Smooth muscle cell (in vitro differentiated cells): ENCODE data around the gene STK38. TPM values are rescaled to one million over a fixed set of nuclear protein-coding genes. Genes with fewer than 3 reads are reported as not detected.
A peak's percentile ranks its signal among the peaks of the same experiment; 100 is the strongest.

Experiments used
- DNase-seq: peaks from one replicate; lab custom pipeline; 2025; ENCODE audit not compliant: unreplicated experiment; lab: John Stamatoyannopoulos, UW
- H2AFZ ChIP-seq: fragments of 200-600 bp; sonication (generic); 2 replicates; pipeline ENCODE4 v1.6.0; 2016; ENCODE audit warnings: antibody characterized with exemption, low read depth, mild to moderate bottlenecking
- H3F3A ChIP-seq: fragments of 200-600 bp; sonication (generic); 2 replicates; pipeline ENCODE4 v1.6.0; 2017; ENCODE audit warnings: antibody characterized with exemption, low read depth
- H3K27ac ChIP-seq: fragments of 200-600 bp; sonication (generic); 2 replicates; pipeline ENCODE4 v1.5.1; 2016; ENCODE audit warnings: low read depth, mild to moderate bottlenecking
- H3K27me3 ChIP-seq: fragments of 200-600 bp; sonication (generic); 2 replicates; pipeline ENCODE4 v1.6.1; 2016; ENCODE audit warnings: low read depth, mild to moderate bottlenecking
- H3K36me3 ChIP-seq: fragments of 200-600 bp; sonication (generic); 2 replicates; pipeline ENCODE4 v1.5.1; 2016; ENCODE audit warnings: low read depth
- H3K4me1 ChIP-seq: fragments of 200-600 bp; sonication (generic); 2 replicates; pipeline ENCODE4 v1.5.1; 2016; ENCODE audit warnings: low read depth
- H3K4me2 ChIP-seq: fragments of 200-600 bp; sonication (generic); 2 replicates; pipeline ENCODE4 v1.6.0; 2016; ENCODE audit warnings: mild to moderate bottlenecking
- H3K4me3 ChIP-seq: fragments of 200-600 bp; sonication (generic); 2 replicates; pipeline ENCODE4 v1.5.1; 2016; ENCODE audit warnings: mild to moderate bottlenecking
- H3K79me2 ChIP-seq: fragments of 200-600 bp; sonication (generic); 2 replicates; pipeline ENCODE4 v1.6.0; 2016; ENCODE audit warnings: low read depth, mild to moderate bottlenecking
- H3K9ac ChIP-seq: fragments of 200-600 bp; sonication (generic); 2 replicates; pipeline ENCODE4 v1.6.0; 2016; ENCODE audit warnings: low read depth
- H3K9me3 ChIP-seq: fragments of 200-600 bp; sonication (generic); replicated peaks from 2 replicates; pipeline ENCODE4 v1.5.1; 2016; ENCODE audit warnings: low read depth
- H4K20me1 ChIP-seq: fragments of 200-600 bp; sonication (generic); 2 replicates; pipeline ENCODE4 v1.6.0; 2016; ENCODE audit warnings: low read depth
- CTCF ChIP-seq: fragments of 200-600 bp; sonication (generic); IDR thresholded peaks from 2 replicates; pipeline ENCODE4 v1.5.1; 2017; ENCODE audit warnings: borderline replicate concordance, mild to moderate bottlenecking, antibody characterized with exemption; ENCODE audit not compliant: insufficient read depth, poor library complexity, severe bottlenecking
- WGBS: methylation state at CpG from one replicate; pipeline ENCODE4 v1.1.7; 2016; ENCODE audit warnings: low lambda C conversion rate; 5-methylcytosine and 5-hydroxymethylcytosine counted together
- polyA plus RNA-seq: library from polyadenylated mRNA; unstranded; fragments of >200 nt; fragmentation: Nextera tagmentation; extraction: Ambion mirVana; gene quantifications from 2 replicates; pipeline ENCODE4 v1.2.1, GENCODE V29; 2016
- total RNA-seq: library from RNA; depleted of rRNA; stranded (reverse); fragments of >200 nt; gene quantifications from 2 replicates; pipeline ENCODE4 v1.2.3, GENCODE V29; 2014

Gene STK38
- total and polyA plus RNA-seq, 2 experiments from 2014 or later: 34.5 to 34.6 TPM

- Histone ChIP-seq H3K4me2 (peak overlapping the region; percentile 59), H3K79me2 (no peaks in the 10 kb centered on the region), H3K9me3 (no peaks in the 10 kb centered on the region), H4K20me1 (no peaks in the 10 kb centered on the region), H3K27me3 (no peaks in the 10 kb centered on the region), H3K9ac (peak overlapping the region; percentile 26), H3K4me1 (peaks cover 16% of the 10 kb centered on the region), H3F3A (peaks cover 7% of the 10 kb centered on the region), H3K4me3 (no peak overlapping the region), H2AFZ (no peak overlapping the region), H3K36me3 (no peaks in the 10 kb centered on the region), H3K27ac (peak overlapping the region; percentile 44)
- DNase-seq: no peak
- no peak for TF ChIP-seq CTCF
- WGBS: 92% methylated on average over 5 of the region's 5 CpGs
Measured at GRCh38 chr6:36578030-36578429, 30.8 kb upstream of the STK38 start.

- H3K36me3 ChIP-seq: no peaks in the 10 kb centered on the region
- H3F3A ChIP-seq: peaks cover 7% of the 10 kb centered on the region
- no peak overlapping the region for H3K4me3 ChIP-seq
- no peak for TF ChIP-seq CTCF
- no peak overlapping the region for H3K9ac ChIP-seq
- no peaks in the 10 kb centered on the region for H3K9me3 ChIP-seq
- peaks cover 16% of the 10 kb centered on the region for H3K4me1 ChIP-seq
- H3K79me2 ChIP-seq: no peaks in the 10 kb centered on the region
- H3K27ac ChIP-seq: peak overlapping the region; percentile 44
- no peak for DNase-seq
- 8% methylated on average over 2 of the region's 2 CpGs for WGBS
- H3K27me3 ChIP-seq: no peaks in the 10 kb centered on the region
- H3K4me2 ChIP-seq: peak overlapping the region; percentile 59
- H2AFZ ChIP-seq: no peak overlapping the region
- H4K20me1 ChIP-seq: no peaks in the 10 kb centered on the region
Measured at GRCh38 chr6:36577301-36577700, 30.0 kb upstream of the STK38 start.

GRCh38 chr6:36576578-36576977, 29.3 kb upstream of the STK38 start:
- Histone ChIP-seq H3K79me2 (no peaks in the 10 kb centered on the region), H3K27ac (peak overlapping the region; percentile 44), H2AFZ (no peak overlapping the region)

More at GRCh38 chr6:36576578-36576977, 29.3 kb upstream of the STK38 start:
- no peak overlapping the region for H3K4me3 ChIP-seq
- H3K4me2 ChIP-seq: no peak overlapping the region
- DNase-seq: no peak
- no peaks in the 10 kb centered on the region for H3K36me3 ChIP-seq
- H3F3A ChIP-seq: peaks cover 7% of the 10 kb centered on the region
- H3K9ac ChIP-seq: no peak overlapping the region
- H4K20me1 ChIP-seq: no peaks in the 10 kb centered on the region
- H3K4me1 ChIP-seq: peaks cover 16% of the 10 kb centered on the region
- H3K27me3 ChIP-seq: no peaks in the 10 kb centered on the region
- no peak for TF ChIP-seq CTCF
- no peaks in the 10 kb centered on the region for H3K9me3 ChIP-seq
- 95% methylated on average over 7 of the region's 7 CpGs for WGBS
